Measurements from ENCODE around the gene RACGAP1.

RACGAP1 gene

DNA sequence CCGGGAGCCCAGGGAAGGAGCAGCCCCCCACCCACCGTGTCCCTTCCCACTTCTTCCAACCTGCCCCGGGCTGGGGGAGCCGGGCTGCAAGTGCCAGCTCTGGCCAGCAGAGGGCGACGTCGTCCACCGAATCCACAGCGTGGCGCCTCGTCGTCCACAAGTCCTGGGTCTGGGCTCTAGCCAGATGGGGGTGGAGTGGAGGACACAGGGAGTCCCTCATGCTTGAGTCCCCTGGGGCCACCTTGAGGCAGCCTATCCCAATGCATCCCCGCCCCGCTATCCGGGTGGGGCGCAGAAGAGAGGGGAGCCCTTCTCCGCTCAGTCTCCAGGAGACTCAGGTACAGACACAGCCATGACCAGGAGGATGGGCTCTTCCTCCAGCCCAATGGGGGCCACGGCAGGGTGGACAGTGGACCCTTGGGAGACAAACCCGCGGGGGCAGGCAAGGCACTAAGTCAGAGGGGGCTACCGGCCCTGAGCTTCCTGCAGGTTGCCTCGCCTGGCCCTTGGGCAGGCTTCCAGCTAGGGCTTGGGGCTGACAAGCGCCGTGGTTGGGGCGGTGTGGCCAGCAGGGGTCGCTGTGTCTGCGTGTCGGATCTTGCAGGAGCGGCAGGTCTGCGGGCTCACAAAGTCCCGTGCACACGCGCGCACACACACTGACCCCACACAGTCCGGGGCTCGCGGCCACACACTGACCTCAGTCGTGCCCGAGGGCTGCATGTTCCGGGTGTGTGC is 58.1 kb downstream of the RACGAP1 start:
- peak; percentile 97 for DNase-seq

DNA sequence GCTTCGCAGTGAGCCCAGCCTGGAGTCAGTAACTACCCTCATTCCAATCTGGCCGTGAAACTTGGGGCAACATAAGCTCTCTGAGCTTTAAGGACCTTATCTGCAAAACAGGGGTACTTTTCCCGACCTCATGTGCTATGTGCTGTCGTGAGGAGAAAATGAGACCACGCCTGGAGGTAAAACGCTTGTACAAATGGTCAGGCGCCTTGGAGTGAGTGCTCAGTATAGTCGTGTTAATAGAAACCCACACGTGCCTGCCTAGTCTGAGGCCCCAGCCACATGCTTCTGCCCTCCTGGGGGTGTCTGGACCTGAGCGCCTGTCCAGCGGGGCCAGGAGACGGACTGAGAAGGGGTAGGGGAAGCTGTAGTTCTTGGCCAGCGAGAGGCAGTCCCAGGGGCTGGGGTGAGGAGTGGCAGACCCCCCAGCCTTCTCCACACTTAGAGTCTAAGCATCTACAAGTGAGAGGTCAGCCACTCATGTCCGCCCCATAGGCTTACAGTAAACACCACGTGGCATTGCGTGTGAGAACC is 58.7 kb downstream of the RACGAP1 start:
- no peak for DNase-seq

DNA sequence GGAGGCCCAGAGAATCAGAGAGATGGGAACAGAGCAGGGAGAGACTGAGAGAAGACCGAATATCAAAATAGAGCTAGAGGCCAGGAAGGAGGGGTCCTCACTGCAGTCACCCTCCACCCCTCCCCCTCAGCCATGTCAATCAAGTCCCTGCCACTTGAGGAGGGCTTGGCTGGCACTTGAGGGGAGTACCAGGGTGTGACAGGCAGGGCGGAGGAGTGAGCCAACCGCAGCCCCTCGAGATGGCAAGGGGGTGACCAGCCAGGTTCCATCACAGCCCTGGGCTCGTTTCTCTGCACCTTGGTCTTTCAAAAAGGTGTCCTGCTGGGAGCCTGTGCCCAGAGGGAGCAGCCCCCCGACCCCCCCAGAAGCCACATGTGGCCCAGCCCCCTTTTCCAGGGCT is 59.5 kb downstream of the RACGAP1 start:
- DNase-seq, result no peak

DNA sequence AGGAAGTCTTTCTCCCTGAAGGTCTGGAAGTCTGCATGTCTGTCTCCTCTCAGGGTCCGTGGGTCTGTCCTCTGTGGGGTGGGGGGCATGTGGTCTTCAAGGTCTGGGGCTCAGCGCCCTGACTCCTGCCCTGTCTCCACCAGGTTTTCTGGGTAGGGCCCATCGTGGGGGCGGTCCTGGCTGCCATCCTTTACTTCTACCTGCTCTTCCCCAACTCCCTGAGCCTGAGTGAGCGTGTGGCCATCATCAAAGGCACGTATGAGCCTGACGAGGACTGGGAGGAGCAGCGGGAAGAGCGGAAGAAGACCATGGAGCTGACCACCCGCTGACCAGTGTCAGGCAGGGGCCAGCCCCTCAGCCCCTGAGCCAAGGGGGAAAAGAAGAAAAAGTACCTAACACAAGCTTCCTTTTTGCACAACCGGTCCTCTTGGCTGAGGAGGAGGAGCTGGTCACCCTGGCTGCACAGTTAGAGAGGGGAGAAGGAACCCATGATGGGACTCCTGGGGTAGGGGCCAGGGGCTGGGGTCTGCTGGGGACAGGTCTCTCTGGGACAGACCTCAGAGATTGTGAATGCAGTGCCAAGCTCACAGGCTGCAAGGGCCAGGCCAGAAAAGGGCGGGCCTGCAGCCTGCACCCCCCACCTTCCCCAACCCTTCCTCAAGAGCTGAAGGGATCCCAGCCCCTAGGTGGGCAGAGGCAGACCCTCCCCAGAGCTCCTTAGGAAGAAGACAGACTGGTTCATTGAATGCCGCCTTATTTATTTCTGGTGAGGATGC is 60.3 kb downstream of the RACGAP1 start:
- DNase-seq, result no peak

DNA sequence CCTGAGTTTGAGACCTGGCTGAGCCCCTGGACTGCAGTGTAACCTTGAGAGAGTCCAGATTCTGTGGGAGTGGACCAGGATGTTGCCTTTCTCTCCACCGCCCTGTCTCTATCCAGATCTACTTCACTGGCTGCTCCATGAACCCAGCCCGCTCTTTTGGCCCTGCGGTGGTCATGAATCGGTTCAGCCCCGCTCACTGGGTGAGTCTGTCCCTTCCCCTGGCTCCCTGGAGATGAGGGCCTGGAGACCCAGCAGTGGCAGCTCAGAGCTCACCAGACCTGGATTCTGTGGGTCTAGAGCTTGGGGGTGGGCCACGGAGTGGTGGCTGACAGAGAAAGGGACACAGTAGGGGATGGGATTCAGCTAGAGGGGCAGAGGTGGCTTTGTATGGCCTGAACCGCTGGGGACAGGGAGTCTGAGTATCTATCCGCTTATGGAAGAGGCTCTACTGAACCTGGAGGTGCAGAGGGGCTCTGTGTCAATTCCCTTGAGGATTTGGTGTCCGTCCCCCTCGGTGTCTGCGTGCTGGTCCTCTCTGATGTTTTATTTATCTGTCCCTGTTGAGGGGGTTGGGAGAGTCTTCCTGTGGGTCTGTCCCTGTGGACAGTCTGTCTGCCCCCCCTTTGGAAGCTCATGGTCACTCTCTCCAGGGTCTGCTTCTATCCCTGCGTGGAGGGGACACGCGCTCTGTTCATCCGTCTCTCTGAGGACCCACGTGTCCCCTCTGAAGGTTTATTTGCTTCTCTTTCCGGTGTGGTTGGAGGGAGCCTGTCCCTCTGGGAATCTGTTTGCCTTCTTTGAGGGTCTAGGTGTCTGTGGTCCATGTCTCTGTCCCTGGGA is 61.1 kb downstream of the RACGAP1 start:
- DNase-seq, result no peak

DNA sequence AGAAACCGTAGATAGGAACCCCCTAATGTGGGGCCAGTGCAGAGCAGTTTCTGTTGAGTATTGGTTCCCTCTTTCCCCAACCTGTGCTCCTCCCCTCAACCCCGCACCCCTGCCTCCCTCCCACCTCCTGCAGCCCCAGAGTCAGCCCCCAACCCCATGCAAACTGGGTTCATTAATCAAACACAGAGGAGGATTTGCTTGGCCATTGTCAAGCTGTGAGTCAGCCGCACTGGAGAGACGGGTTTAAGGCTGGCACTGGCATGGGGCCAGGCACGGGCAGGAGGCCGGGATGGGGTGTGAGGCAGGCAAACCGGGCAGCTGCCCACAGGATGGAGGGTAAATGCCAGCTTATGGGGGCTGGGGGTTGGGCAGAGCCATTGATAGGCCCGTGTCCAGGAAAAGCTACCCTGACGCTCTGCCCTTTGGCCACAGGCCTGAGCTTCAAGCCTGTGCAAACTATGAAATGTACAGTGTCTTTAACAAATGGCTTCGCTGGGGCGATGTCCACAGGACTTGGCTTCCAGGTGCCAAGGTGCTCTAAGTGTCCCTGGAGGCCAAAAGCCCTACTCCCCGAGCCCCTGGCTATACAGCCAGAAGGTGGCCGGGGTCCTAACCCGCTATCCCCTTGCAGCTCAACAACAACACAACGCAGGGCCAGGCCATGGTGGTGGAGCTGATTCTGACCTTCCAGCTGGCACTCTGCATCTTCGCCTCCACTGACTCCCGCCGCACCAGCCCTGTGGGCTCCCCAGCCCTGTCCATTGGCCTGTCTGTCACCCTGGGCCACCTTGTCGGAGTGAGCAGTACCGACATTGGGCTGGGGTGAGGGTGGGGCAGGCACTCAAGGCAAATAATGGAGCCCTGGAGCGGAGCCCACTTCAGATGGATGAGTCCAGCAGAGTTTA is 62.2 kb downstream of the RACGAP1 start:
- DNase-seq, result no peak

DNA sequence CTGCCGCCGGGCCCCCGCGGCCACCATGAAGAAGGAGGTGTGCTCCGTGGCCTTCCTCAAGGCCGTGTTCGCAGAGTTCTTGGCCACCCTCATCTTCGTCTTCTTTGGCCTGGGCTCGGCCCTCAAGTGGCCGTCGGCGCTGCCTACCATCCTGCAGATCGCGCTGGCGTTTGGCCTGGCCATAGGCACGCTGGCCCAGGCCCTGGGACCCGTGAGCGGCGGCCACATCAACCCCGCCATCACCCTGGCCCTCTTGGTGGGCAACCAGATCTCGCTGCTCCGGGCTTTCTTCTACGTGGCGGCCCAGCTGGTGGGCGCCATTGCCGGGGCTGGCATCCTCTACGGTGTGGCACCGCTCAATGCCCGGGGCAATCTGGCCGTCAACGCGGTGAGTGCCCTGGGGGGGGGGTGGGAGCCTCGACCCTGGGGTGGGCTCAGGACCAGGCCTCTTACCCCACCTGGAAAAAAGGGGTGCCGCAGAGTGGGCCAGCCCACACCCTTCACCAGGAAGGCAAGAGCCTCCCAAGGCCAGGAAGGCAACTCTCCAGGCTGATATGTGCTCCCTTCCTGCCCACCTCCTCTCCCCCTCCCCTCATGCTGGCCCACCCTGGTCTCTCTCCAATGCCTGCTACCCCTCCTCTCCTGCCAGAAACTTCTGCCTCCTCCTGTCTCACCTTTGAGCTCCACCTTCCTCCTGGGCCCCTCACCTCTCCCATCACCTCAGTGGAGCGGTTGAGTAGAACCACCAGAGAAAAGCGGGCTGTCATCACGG is 63.1 kb downstream of the RACGAP1 start:
- no peak for DNase-seq

DNA sequence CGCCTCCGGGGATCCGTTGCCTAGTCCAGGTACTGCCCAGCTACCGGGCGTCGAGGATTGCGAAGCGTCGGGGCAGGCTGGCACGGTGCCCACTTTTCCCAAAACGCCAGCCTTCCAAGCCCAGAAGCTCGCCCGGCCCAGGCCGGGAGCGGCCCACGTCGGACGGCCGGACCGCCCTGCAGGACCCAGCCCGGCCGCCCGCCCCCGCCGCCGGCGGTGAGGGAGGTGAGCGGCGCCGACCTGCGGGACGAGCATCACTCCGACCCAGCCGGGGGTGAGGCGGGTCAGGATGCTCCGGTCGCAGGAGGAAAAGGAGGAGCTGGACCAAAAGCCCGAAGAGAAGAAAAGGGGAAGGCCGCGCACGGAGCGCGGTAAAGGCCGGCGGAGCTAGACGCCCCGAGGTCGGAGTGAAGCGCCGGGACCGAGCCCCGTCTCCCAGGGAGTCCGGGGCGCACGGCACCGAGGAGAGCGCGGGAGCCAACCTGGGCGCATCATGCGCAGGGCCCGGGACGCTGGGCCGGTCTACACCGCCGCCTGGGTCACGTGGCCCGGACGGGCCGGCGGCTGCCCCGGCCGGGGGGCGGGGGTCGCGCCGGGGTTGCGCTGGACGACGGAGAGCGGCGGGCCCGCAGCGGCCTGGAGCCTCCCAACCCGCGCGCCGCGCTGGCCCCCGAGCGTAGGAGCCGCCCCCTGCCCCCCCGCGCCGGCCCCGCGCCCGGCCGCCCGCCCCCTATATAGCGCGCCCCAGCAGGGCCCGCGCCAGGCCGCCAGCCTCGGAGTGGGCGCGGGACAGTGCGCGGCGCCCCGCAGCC is 64.0 kb downstream of the RACGAP1 start, which contains the start of gene AQP5:
AQP5 (plus strand) TSS at position 762 of the 812 bp plus-strand sequence. CDS start 146 bp downstream, outside the sequence.
- no peak for DNase-seq

DNA sequence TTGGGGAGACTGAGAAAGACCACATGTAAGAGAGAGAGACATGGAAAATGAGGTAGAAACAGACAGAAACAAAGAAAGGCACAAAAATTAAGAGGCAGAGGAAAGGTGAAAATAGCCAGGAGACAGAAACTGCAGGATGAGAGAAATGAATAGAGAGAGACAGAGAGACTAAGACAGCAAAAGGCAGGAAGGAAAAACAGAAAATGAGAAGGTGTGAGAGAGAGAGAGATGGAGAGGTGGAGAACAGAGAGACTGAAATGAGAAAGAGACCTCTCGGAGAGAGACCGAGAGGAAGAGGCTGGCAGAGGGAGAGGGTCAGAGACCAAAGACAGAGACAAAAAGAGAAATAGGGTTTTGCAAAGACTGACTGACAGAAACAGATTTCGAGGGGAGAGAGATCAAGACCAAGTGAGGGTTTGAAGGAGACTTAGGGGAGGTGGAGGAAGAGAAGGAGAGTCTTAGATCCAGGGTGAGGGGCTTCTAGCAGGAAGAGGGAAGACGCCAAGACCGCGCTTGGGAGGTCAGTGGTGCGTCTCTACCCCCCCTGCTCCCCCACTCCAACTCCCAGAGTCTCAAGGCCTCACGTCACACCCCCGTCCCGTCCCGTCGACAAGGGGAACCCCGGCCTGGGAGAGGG is 64.7 kb downstream of the RACGAP1 start:
- DNase-seq, result no peak

DNA sequence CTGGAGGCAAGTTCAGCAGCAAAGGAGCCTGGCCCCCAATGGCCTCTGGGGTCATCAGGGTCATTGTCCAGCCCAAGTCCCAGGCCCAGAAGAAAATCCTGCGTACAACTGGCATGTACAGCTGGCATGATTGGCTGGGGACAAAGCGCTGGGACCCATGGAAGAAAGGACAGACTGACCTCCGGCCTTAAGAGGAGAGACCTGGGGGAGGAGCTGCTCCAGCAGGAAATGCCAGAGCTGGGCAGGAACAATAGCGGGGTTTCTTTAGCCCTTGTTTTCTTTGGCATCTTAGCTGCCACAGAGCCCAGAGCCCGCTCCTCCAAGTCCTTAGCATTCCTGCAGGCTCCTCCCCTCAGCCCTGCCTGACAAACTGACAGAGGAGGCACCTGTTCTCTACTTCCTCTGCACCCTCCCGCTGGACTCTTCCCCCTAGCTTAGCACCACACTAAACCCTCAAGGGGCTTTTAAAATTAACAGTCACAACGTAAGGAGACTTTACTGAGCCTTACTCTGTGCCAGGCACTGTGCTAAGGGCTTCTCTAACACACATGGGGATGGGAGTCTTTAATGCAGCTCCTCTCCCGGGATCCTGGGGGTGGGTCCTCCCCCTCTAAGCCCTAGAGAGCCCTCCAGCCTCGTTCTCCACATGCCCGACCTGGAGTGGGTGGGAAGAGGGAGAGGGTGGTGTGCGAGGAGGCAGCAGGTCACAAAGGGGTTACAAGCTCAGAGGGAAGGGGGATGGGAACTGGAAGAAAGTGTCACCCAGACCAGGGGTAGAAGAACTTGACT is 65.4 kb downstream of the RACGAP1 start:
- DNase-seq, result no peak

DNA sequence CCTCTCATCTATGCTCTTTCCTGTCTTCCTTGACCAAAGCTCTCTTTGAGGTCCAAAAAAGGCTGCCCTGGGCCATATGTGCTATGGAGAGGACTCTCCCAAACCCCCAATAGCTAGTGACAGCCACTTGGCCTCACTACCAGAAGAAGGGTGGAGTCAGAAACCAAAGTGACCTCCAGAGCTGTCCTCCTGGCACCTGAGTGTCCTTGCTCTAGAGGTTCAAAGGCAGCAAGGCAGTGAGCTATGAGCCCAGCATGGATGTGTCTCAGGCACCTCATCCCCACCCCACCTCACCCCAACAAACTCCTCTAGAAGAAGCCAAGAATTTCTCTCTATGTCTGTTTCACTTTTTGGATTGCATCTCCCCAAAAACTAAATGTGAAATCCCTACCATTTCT is 67.7 kb downstream of the RACGAP1 start:
- no peak for DNase-seq

DNA sequence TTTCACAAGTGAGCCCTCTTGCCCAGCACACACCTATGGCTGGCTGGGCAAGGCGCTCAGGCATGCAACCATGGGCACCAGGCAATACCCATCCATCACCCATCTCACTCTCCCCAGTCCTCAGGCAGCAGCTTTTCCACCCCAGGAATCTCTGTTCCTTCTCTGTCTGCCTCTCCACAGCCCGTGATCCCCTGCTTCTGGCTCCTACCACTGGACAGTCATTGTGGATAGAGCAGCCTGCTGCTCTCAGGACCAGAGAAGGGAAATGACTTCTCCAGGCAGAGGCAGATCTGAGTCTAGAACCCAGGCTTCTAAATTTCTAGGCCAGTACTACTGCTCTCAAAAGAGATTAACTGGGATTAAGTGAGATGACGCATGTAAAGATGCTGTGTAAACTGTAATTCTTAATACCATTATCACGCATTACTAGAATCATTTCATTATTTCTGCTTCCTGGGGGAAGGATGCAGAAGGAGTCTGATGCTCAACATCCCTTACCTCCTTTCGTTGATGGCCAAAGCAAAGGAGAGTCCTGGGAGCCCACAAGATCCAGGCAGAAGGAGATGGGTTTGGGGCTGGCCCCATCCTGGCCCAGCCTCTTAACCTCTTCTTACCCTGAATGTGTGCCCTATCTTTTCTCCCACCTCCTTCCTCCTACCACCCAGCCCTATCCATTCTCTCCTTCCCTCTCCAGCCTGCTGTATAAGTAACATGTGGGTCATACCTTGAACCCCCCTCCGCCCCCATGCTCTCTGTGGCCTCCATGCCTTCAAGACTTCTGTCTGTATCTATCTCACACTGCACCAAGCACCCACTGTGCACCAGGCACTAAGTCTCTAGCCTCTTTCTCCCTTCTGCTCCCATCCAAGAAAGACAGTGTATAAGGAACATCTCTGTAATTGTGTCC is 68.4 kb downstream of the RACGAP1 start:
- DNase-seq, result no peak

DNA sequence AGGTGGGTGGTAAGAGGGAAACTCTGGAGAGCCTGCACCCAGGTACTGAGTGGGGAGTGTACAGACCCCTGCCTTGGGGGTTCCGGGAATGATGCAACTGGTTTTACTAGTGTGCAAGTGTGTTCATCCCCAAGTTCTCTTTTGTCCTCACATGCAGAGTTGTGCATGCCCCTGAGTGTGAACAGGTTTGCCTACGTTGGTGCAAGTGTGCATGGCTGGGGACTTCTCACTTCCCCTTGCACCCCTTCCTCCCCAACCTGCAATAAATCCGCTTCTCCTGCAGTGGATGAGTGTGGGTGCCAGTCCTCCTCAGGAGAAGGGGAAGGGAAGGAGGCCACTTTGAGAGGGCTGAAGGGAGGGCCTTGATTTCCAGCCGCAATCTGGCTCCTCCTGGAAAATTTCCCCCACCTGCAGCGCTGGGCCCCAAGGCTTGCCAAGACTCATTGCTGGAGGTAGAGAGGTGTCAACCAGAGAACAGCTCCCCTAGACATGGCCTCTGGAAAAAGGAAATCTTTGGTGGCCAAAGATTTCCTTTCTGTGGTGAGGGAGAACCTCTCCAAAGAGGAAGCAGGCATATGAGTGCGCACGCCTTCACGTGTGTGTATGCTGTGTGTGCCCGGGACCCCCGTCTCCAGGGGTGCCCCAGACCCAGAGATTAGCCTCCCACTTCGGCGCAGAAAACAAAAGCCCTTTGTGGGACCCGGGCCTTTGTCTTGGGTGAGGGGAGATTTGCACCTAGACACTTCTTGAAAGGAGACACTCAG is 69.2 kb downstream of the RACGAP1 start:
- DNase-seq, result no peak

DNA sequence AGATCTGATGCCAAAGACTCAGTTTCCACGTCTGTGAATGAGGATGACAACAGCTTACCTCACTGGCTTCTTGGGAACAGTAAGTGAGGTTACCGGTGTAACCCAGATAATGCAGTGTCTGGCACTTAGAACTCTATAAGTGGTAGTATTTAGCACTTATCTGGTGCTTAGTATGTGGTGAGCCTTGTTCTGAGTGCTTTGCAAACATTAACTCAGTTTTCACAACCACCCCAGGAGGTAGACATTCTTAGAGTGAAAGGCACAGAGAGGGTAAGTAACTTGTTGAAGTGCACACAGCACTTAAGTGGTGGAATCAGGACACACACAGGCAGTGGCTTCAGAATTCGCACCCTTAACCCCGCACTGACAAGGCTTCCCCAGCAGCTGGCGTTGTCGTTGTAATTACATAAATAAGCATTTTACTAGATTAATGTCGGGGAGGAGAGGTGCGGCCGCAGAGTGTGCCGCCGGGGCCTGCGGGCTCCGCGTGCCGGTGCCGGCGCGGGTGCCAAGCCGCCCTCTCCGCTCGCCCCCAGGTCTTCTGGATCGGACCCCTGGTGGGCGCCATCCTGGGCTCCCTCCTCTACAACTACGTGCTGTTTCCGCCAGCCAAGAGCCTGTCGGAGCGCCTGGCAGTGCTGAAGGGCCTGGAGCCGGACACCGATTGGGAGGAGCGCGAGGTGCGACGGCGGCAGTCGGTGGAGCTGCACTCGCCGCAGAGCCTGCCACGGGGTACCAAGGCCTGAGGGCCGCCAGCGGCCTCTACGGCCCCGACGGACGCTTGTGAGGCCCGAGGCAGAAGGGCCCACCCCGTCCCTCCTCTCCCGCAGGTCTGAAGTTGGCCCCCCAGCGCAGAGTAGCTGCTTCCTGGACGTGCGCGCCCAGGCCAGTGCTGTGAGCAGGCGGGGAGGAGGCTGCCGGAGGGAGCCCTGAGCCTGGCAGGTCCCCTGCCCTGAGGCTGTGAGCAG is 70.1 kb downstream of the RACGAP1 start:
- DNase-seq, result no peak

DNA sequence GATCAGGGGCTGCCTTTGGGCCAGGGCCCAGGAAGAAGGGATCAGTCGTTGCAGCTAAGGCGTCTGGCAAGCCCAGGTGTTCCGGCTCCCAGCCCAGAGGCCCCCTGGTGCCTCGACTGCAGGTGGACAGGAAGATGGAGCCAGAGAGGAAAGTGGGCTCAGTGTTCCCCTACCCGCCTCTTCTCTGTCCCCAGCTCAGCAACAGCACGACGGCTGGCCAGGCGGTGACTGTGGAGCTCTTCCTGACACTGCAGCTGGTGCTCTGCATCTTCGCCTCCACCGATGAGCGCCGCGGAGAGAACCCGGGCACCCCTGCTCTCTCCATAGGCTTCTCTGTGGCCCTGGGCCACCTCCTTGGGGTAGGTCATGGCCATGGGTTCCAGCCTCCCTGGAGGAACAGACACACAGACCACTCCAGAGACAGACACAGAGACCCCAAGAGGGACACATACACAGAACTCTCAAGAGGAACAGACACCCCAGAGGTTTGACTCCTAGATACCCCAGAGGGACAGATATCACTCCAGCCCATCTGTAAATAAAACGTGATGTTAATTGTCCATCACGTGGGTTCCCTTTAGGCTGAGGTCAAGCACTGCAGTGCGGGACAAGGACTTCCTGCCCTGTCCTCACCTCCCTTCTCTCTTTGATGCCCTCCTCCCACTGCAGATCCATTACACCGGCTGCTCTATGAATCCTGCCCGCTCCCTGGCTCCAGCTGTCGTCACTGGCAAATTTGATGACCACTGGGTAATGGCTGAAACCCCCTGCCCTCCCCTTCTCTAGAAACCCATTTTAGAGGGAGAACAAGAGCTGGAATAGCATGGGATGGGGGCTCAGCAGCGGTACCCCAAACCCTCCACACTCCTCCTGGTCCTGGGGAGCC is 71.1 kb downstream of the RACGAP1 start:
- no peak for DNase-seq

Data from retina (tissue), 1 donor.